Esophagus muscularis mucosa (tissue), 4 donors: ENCODE data around the gene ULK4.

Experiments used
- EP300 ChIP-seq: sonication (generic); formaldehyde crosslinking; IDR thresholded peaks from one replicate; pipeline ENCODE4 v1.6.1; 2017; ENCODE audit warnings: antibody characterized with exemption
- POLR2A ChIP-seq: fragments of 450-650 bp; IDR thresholded peaks from one replicate; pipeline ENCODE4 v1.6.1; 2017; ENCODE audit warnings: antibody characterized with exemption, moderate library complexity, mild to moderate bottlenecking, low read depth
- POLR2AphosphoS5 ChIP-seq, 2 donors: sonication (generic); formaldehyde crosslinking; IDR thresholded peaks; one replicate each; pipeline ENCODE4 v1.6.1; 2017; ENCODE audit warnings: antibody characterized with exemption in 2 of 2
- TF ChIP-seq, protein P1 (sequence below), 3 experiments: fragments of 200-600 bp in 2 of 3; fragments of 450-650 bp in 1 of 3; sonication (generic) in 2 of 3; IDR thresholded peaks; one replicate each; pipeline ENCODE4 v1.5.1; 2017 to 2019; ENCODE audit warnings: antibody characterized with exemption in 3 of 3, mild to moderate bottlenecking in 2 of 3, moderate library complexity in 1 of 3

- TF ChIP-seq POLR2AphosphoS5 (IDR thresholded peaks at IDR 0.05) (no peak), EP300 (no peak), POLR2A (no peak)
- TF ChIP-seq, protein P1, sequence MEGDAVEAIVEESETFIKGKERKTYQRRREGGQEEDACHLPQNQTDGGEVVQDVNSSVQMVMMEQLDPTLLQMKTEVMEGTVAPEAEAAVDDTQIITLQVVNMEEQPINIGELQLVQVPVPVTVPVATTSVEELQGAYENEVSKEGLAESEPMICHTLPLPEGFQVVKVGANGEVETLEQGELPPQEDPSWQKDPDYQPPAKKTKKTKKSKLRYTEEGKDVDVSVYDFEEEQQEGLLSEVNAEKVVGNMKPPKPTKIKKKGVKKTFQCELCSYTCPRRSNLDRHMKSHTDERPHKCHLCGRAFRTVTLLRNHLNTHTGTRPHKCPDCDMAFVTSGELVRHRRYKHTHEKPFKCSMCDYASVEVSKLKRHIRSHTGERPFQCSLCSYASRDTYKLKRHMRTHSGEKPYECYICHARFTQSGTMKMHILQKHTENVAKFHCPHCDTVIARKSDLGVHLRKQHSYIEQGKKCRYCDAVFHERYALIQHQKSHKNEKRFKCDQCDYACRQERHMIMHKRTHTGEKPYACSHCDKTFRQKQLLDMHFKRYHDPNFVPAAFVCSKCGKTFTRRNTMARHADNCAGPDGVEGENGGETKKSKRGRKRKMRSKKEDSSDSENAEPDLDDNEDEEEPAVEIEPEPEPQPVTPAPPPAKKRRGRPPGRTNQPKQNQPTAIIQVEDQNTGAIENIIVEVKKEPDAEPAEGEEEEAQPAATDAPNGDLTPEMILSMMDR (IDR thresholded peaks at IDR 0.05) = no peak
These were observed 497.5 kb downstream of the ULK4 start for GRCh38 chr3:41464401-41464800.
